Left renal cortex interstitium (tissue), 4 donors: ENCODE data around the gene ADGRB3. TPM values are rescaled to one million over a fixed set of nuclear protein-coding genes. Genes with fewer than 3 reads are reported as not detected.
A peak's percentile ranks its signal among the peaks of the same experiment; 100 is the strongest.
"Not testable (repeated sequence)": the region's sequence is repeated elsewhere in the genome, so short reads cannot be mapped to it uniquely, and the experiment has no call there.

Experiments
- DNase-seq, 4 donors: peaks; one replicate each; pipeline ENCODE4 v3.0.0-alpha.2; 2013; ENCODE audit warnings: low read depth in 4 of 4, low spot score in 2 of 4, missing footprints in 1 of 4
- polyA plus RNA-seq, 4 donors: library from polyadenylated mRNA; unstranded; fragments of 120-200 nt; gene quantifications; one replicate each; pipeline ENCODE4 v1.2.1, GENCODE V29; 2013; ENCODE audit not compliant: insufficient read length in 4 of 4

The ADGRB3 gene
- polyA plus RNA-seq, 4 donors, result 2.9 to 5.5 (median 4.5) TPM

DNA sequence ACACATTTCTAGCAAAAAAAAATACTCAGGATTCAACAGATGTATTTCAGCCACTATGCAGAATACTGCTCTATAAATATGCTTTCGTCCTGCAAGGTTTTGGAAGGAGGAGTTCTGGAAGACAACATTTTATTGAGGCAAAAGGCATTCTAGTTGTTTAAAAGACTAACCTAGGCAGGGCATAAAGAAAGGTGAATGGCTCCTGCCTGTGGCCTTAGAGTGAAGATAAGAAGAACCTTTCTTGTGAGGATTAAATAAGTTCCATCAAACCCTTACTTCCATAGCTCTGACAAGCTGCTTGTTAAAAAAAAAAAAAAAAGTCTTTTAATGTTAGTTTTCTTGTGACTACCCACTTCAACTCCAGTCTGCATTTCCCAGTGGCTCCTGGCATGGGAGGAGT lies 139.8 kb downstream of the ADGRB3 start:
- no peak for DNase-seq

DNA sequence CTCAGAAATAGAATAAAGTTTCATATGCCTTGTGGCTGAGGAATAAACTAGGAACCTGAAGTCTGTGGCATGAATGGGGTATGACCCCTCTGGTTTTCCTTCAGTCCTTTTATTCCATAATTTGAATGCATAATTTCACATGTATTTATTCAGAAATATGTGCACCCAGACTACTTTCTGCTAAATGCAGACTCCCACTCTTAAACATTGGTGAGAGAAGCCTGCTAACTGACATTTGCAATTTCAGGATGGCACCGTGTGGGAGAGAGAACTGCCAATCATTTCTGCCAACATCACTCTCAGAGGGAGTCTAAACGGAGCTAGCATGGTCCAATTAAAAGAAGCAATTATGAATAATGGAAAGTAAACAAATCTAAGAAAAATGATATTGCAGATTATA lies 141.3 kb downstream of the ADGRB3 start:
- no peak for DNase-seq

GRCh38 chr6:68777956-68778355 lies 142.9 kb downstream of the ADGRB3 start:
- no peak for DNase-seq

DNA sequence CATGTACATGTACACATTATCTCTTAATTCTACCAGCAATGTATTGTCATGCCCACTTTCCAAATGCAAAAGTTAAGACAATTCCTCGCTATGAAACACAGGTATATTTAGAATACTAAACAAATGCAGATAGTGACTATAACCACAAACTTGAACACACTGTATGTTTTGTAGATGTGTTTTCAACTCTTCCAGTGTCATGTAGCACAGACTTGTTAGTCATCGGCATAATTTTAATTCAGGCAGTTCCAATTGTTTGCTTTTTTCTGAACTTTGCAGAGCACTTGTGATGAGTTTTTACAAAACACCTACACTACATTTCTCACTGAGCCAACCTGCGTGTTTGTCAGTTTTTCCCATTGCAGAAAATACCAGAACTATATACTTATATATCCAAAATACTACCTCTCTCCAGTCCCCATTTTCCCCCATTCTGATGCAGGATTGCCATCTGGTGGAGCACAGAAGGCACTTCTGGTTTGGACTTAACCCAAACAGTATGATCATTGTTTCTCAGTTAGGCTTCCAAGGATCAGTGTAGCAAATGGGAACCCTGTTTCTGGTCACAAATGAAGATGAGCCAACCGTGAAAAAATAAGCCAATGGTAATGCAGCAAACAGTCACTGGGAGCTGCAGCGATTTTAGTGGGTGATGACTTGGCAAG lies 143.4 kb downstream of the ADGRB3 start:
- peak in 3 of 4 donors; percentile 9 to 34 (median 18) for DNase-seq

GRCh38 chr6:68779366-68779765 lies 144.3 kb downstream of the ADGRB3 start:
- DNase-seq, result no peak

- not testable (repeated sequence) for DNase-seq
Observed at GRCh38 chr6:68790128-68790527, 155.0 kb downstream of the ADGRB3 start.

DNA sequence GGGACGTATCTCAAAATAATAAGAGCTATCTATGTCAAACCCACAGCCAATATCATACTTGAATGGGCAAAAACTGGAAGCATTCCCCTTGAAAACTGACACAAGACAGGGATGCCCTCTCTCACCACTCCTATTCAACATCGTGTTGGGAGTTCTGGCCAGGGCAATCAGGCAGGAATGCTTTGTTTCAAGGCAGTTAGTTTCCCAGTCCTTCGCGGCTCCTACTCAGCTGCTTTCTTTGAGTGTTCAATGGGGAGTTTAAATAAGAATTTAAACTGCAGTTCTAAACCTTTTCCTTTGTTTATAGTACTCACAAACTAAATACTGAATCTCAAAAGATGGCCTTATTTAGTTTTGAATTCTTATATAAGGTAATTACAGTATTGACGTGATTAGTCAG lies 179.9 kb downstream of the ADGRB3 start:
- DNase-seq, result not testable (repeated sequence)

GRCh38 chr6:68826501-68826900 lies 191.4 kb downstream of the ADGRB3 start:
- no peak for DNase-seq

- DNase-seq, result no peak
Observed at GRCh38 chr6:68834551-68834950, 199.5 kb downstream of the ADGRB3 start.

GRCh38 chr6:68838571-68838970 lies 203.5 kb downstream of the ADGRB3 start:
- no peak for DNase-seq

GRCh38 chr6:68852791-68853190 lies 217.7 kb downstream of the ADGRB3 start:
- DNase-seq, result no peak

GRCh38 chr6:68859233-68859632 lies 224.2 kb downstream of the ADGRB3 start:
- DNase-seq, result no peak

GRCh38 chr6:68868646-68869045 lies 233.6 kb downstream of the ADGRB3 start:
- no peak for DNase-seq

DNA sequence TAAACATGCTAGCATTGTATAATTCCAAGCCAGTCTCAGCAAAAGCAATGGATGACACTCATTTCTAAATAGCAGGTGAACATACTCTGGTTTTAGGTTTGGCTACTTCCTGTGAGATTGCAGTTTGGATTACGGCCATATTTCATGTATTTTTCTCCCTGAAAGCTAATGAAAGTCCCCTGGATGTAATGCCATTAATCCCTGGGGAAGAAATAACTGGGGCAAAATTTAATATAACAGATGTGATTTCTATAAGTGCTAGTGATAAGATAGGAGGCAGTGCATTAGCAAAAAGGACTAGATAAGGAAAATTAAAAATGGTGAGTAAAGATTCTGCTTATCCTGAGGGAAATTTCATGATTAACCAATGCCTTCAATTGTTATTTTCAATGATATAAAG lies 238.2 kb downstream of the ADGRB3 start:
- no peak for DNase-seq

DNA sequence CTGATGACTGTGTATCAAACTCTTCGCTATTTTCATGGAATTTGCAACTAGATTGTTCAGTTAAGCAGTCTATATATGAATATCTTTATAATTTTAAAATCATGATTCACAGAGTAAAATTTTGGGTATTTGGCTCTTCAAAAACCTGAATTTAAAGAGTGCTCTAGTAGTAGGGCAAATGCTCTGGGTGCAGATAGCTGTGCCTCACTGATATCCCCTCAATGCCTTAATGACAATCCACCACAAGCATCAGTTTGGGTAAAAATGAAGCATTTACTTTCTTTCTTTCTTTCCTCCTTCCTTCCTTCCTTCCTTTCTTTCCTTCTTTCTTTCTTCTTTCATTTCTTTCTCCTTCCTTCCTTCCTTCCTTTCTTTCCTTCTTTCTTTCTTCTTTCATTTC lies 239.7 kb downstream of the ADGRB3 start:
- DNase-seq, result no peak

- no peak for DNase-seq
Observed at GRCh38 chr6:68875403-68875802, 240.3 kb downstream of the ADGRB3 start.

GRCh38 chr6:68876792-68877493 lies 241.9 kb downstream of the ADGRB3 start:
- DNase-seq, result peak in 1 of 4 donors; percentile 9

DNA sequence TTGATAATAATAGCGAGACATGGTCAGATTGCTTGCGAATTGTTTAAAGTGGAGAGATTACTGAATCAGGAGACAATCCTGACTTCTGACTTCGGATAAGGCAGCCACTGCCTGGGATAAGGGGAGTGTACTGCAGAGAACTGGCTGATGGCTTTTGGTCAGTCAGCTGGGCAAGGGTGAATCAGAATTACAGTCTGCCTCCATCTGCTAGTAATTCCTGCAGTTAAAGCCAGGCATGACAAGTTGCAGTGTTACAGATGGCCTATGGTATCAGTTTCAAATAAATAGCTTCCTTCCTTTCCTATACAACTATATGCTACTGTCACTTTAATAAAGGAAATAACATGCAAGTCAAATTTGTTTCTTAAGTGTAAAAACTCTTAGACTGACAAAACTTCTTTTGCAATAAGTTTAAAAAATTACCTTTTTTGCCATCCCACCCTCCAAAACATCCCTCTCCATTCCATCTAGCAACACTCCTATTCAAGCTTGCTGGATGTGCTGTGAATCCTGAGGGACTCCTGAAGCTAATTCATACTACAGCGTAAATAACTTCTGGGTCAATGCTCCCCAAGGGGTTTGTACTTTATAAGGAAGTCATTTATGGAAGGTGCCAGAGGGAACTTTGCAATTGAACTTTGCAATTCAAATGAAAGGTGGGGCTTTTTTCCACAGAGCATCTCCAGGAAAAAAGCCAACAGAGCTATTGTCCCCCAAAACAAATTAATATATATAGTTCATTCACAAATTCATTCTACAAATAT lies 245.2 kb downstream of the ADGRB3 start:
- DNase-seq, result no peak

DNA sequence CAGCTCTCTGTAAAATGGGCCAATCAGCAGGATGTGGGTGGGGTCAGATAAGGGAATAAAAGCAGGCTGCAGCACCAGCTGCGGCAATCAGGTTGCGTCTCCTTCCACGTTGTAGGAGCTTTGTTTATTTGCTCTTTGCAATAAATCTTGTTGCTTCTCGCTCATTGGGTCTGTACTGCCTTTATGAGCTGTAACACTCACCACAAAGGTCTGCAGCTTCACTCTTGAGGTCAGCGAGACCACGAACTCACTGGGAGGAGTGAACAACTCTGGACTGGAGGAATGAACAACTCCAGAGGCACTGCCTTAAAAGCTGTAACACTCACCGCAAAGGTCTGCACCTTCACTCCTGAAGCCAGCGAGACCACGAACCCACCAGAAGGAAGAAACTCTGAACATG lies 248.2 kb downstream of the ADGRB3 start:
- not testable (repeated sequence) for DNase-seq

- DNase-seq, result no peak
Observed at GRCh38 chr6:68891419-68891818, 256.3 kb downstream of the ADGRB3 start.

DNA sequence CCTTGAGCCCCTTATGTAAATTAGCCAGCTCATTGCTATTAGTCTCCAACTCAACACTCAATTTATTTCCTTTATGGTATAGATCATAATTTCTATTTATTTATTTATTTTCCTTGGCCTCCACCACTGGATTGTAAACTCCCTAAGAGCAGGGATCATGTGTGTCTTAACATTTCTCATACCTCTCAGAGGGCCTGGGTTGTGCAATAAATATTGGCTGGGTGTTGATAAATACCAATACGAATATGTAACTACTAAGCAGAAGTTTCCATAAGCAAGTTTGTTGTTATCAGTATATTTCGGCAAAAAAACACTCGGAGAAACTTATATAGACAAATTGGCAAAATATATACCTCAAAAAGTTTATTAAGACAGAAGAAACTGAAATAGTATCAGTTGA lies 257.4 kb downstream of the ADGRB3 start:
- no peak for DNase-seq

DNA sequence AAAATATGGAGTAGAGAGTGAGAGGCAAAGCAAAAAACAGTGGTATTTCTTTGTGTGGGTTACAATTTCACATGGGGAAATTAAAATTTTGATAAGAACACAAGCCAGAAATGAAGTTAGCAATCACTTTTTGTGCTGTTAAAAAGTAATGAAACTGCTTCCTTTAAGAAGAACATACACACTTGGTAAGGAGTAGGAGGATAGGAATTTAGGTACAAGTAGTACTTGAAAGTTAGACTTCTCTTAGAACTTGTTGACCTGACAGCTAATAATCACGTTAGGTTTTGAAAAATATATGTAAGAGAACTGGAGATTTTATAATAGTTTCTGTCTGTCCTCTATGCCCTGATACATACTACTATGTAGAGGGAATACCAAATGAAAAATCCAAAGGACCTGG lies 260.8 kb downstream of the ADGRB3 start:
- no peak for DNase-seq
